OCI-M1 (cell line): ENCODE data around the gene BATF2.

Experiments used
- DNase-seq: peaks from one replicate; lab custom pipeline; 2025; lab: John Stamatoyannopoulos, UW

The BATF2 gene

DNA sequence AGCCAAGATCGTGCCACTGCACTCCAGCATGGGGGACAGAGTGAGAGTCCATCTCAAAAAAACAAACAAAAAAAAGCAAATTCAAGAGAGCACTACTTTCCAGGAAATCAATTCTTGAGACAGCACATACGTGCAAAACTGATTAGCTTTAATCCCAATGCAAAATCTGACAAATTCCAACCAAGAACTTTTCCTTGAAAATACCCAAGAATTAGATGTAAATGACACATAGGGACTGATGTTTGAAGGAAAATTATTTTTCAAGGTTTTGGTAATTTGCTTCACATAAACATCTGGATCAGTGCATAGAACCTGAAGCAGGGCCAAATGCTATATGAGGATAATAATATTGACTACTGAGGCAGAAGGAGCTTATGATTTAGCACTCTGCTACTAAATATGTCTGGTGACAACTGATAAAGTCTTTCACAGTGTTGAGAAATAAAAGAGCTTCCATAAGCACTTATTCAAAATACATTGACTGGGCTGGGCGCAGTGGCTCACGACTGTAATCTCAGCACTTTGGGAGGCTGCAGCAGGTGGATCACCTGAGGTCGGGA is 33.6 kb downstream of the BATF2 start:
- peak; percentile 11 for DNase-seq

DNA sequence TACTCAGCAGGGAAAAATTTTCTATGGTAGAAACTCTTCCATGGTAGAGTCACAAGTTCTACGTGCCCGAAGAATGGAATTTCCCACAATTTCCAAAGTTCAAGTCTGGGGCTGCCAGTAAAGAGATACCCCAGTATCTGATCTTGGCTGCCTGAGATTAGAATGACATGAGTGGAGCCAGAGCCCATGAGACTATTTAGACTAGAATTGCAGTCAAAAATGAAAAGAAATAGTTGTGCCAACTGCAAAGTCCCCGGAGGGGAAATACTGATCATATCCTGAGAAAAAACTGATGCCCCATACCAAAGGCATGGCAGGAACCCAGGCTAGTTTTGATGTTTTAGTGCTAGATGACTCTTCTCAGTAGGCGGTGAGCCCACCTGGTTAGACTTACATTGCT is 36.1 kb downstream of the BATF2 start:
- peak; percentile 35 for DNase-seq

DNA sequence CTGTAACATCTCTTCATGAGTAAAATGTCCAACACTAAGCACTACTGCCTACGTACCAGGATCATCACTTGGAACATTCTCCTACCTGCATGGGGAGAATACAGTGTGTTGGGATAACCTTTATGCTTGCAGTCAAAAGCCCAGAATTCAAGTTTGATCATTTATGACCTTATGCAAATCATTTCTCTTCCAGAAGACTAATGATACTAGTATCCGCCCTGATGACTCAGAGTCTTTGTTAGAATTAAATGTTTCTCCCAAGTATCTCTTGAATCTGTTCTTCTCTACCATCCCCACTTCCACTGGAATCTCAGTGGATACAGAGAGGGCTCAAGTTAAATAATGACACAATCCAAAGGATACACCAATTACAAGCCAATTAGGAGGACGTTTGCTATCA is 37.3 kb downstream of the BATF2 start:
- DNase-seq, result no peak

DNA sequence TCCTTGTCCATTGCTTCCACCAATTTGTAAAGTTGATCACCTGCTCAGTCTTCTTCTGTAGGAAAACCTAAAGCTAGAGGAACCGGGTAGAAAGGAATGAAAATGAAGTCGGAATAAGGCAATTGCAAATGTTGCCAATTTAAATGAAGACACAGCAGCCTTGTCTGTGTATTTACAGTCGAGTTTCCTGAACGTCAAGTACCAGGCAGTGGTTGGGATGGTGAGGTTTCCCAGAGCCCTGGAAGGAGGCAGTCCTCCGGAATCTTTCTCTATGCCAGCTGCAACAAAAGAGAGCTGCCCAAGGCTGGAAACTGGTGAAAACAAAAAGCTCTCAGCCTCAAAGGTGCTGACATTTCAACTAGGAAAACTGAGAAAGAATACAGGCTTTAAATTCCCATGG is 42.6 kb downstream of the BATF2 start:
- no peak for DNase-seq

DNA sequence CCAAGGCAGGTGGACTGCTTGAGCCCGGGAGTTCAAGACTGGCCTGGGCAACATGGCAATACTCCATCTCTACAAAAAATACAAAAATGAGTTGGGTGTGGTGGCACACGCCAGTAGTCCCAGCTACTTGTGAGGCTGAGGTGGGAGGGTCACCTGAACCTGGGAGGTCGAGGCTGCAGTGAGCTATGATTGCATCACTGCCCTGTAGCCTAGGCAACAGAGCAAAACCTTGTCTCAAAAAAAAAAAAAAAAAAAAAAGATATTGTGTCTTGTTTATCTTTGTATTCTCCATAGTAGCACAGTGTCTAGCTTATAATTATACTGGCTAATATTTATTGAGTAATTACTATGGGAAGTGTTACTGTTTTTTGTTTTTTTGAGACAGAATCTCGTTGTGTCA is 45.2 kb downstream of the BATF2 start:
- no peak for DNase-seq

DNA sequence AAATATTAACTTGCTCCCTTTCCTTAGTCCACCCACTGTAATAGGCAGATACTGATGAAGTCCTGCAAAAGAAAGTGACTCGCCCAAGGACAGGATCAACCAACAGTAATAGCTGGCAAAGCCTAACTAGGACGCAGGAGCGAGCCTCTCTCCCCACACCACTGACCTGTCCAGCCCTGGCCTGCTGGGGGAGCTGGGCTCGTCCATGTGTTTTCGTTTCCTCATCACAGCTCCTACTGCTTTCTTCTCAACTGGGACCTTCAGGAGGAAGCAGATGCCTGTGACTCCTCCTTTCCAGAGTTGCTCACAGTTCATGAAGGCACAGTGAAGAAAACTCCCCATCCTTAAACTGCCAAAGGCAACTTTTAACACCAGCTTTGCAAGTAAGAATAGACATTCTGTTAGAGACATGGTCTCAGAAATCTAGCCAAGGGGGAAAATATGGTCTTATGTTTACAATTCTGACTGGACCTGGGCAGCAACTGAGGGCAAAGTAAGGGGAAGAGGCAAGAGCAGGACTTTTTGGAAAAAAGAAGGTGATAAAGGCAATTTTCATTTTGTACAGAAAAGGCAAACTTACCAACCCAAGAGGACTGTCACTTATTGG is 49.5 kb downstream of the BATF2 start:
- peak; percentile 31 for DNase-seq
